Endometrial microvascular endothelial cells (primary cell): ENCODE measurements around the gene BLZF1. TPM values are rescaled to one million over a fixed set of nuclear protein-coding genes. Genes with fewer than 3 reads are reported as not detected.

Experiments used
- in situ Hi-C: cut with HindIII; loops from 2 replicates; pipeline ENCODE4 v1.10.0; 2017; ENCODE audit warnings: low sequenced_read_pairs, low pct_unique_long_range_greater_than_20kb; ENCODE audit errors: inconsistent ontology term
- total RNA-seq: library from RNA; depleted of rRNA; stranded (reverse); fragments of >200 nt; gene quantifications from one replicate; pipeline ENCODE4 v1.2.3, GENCODE V29; 2015; ENCODE audit errors: inconsistent ontology term

BLZF1 gene
- total RNA-seq, 1 donor from 2014 or later: 33.5 TPM

DNA sequence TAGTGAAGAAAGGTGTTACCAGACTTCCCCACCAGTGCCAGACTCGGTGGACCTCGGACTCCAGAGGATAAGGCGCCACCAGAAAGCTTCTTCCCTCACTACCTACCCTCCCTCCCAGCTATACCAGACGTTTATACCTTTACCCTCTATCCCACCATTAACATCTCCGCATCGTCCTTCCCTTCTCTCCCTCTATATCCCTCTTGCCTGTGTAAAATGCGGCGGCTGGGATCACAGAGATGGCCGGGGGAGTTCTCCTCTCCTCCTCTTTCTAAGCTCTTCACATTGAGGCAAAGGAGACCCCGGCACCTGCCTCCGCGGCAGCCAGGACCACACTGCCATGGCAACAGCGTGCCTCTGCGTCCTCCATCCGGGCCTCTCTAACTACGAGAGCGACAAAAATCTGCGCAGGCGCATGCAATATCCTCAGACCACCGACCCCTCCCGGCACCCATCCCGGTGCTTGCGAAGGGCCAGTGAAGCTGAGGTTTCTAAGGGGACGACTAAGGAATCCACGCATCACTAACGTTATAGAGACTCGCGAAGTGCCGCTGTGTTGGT is 59.2 kb downstream of the BLZF1 start, which contains the start of gene CCDC181:
TSS of gene CCDC181 (minus strand) at position 394 of the 561 bp plus-strand sequence. CDS start 2,547 bp downstream, outside the sequence.
- in situ Hi-C loops: no loop called here

Other genes starting within 250 kb of the BLZF1 start
- 22.7 TPM for gene NME7, start 398 bp upstream of the BLZF1 start, total RNA-seq
- not detected for gene CCDC181, start 59.3 kb downstream of the BLZF1 start, total RNA-seq
- 12.7 TPM for gene SLC19A2, start 117.7 kb downstream of the BLZF1 start, total RNA-seq
- gene F5, start 218.3 kb downstream of the BLZF1 start, total RNA-seq: not detected